Measurements from ENCODE around the gene PMPCA. TPM values are rescaled to one million over a fixed set of nuclear protein-coding genes. Genes with fewer than 3 reads are reported as not detected.

PMPCA gene
- total and polyA plus RNA-seq, 12 donors: 59.3 to 85.2 (median 75.4) TPM

- no peaks in the 10 kb centered on the region for H3K4me1 ChIP-seq
- no peaks in the 10 kb centered on the region for H3K27me3 ChIP-seq
- peaks cover 4 to 100% (median 90%) of the 10 kb centered on the region in 9 donors for H3K36me3 ChIP-seq
- no peaks in the 10 kb centered on the region for H3K9me3 ChIP-seq
- intact Hi-C loops (cut with DNase I): no loop called here
- no peak overlapping the region for H3K4me3 ChIP-seq
- WGBS, 2 donors: 91 to 93% methylated on average over 6 of the region's 6 CpGs
- H3K27ac ChIP-seq: no peak overlapping the region
- DNase-seq (no peak), ATAC-seq (no peak)
- TF ChIP-seq CTCF (IDR thresholded peaks at IDR 0.05): no peak
These were observed 53.8 kb downstream of the PMPCA start for GRCh38 chr9:136464241-136464640.

- H3K9me3 ChIP-seq: no peaks in the 10 kb centered on the region
- WGBS, 2 donors: 93 to 94% methylated on average over 27 of the region's 27 CpGs
- ATAC-seq (no peak), DNase-seq (no peak)
- no peak for TF ChIP-seq CTCF (IDR thresholded peaks at IDR 0.05)
- no peaks in the 10 kb centered on the region for H3K4me1 ChIP-seq
- H3K36me3 ChIP-seq: peaks cover 13 to 100% (median 90%) of the 10 kb centered on the region in 9 donors
- no peak overlapping the region for H3K27ac ChIP-seq
- H3K4me3 ChIP-seq: no peak overlapping the region
- intact Hi-C loops (cut with DNase I): no loop called here
- no peaks in the 10 kb centered on the region for H3K27me3 ChIP-seq
These were observed 55.2 kb downstream of the PMPCA start for GRCh38 chr9:136465500-136466154.

GRCh38 chr9:136466155-136466541, 55.7 kb downstream of the PMPCA start:
- H3K9me3 ChIP-seq: no peaks in the 10 kb centered on the region
- intact Hi-C loops (cut with DNase I): no loop called here
- H3K36me3 ChIP-seq: peaks cover 15 to 100% (median 90%) of the 10 kb centered on the region in 9 donors
- H3K4me1 ChIP-seq: no peaks in the 10 kb centered on the region
- DNase-seq (no peak), ATAC-seq (no peak)
- H3K27me3 ChIP-seq: no peaks in the 10 kb centered on the region
- H3K4me3 ChIP-seq: no peak overlapping the region
- TF ChIP-seq CTCF (IDR thresholded peaks at IDR 0.05): no peak
- WGBS, 2 donors: 95 to 97% methylated on average over 30 of the region's 30 CpGs
- H3K27ac ChIP-seq: no peak overlapping the region

GRCh38 chr9:136467766-136468165, 57.3 kb downstream of the PMPCA start:
- Histone ChIP-seq H3K27me3 (no peaks in the 10 kb centered on the region), H3K27ac (no peak overlapping the region), H3K4me3 (no peak overlapping the region), H3K9me3 (no peaks in the 10 kb centered on the region), H3K4me1 (no peaks in the 10 kb centered on the region), H3K36me3 (peaks cover 15 to 100% (median 85%) of the 10 kb centered on the region in 9 donors)
- DNase-seq (no peak), ATAC-seq (no peak)
- TF ChIP-seq CTCF (IDR thresholded peaks at IDR 0.05): no peak
- intact Hi-C loops (cut with DNase I): no loop called here
- 87 to 88% methylated on average over 15 of the region's 15 CpGs for WGBS, 2 donors

Measured in heart right ventricle (tissue), 16 donors.